Fibroblast of the aortic adventitia (primary cell): ENCODE measurements around the gene MYH11. TPM values are rescaled to one million over a fixed set of nuclear protein-coding genes. Genes with fewer than 3 reads are reported as not detected.
"Not testable (repeated sequence)": the region's sequence is repeated elsewhere in the genome, so short reads cannot be mapped to it uniquely, and the experiment has no call there.

ENCODE experiments used
- DNase-seq: peaks from one replicate; pipeline ENCODE4 v3.0.0-alpha.2; 2010; ENCODE audit warnings: low read depth
- H3K4me3 ChIP-seq: 2 replicates; pipeline ENCODE4 v1.5.1; 2011; ENCODE audit warnings: low read depth, mild to moderate bottlenecking, control low read depth, low read length, moderate library complexity
- total RNA-seq: library from RNA; depleted of rRNA; stranded (reverse); fragments of >200 nt; gene quantifications from 2 replicates; pipeline ENCODE4 v1.2.3, GENCODE V29; 2012; ENCODE audit warnings: low replicate concordance
- TF ChIP-seq, protein P1 (sequence below): IDR thresholded peaks from 2 replicates; pipeline ENCODE4 v1.5.1; 2011; ENCODE audit warnings: mild to moderate bottlenecking, low read length, control low read depth, inconsistent platforms; ENCODE audit not compliant: insufficient read depth

MYH11 gene
- total RNA-seq, 1 donor: not detected

DNA sequence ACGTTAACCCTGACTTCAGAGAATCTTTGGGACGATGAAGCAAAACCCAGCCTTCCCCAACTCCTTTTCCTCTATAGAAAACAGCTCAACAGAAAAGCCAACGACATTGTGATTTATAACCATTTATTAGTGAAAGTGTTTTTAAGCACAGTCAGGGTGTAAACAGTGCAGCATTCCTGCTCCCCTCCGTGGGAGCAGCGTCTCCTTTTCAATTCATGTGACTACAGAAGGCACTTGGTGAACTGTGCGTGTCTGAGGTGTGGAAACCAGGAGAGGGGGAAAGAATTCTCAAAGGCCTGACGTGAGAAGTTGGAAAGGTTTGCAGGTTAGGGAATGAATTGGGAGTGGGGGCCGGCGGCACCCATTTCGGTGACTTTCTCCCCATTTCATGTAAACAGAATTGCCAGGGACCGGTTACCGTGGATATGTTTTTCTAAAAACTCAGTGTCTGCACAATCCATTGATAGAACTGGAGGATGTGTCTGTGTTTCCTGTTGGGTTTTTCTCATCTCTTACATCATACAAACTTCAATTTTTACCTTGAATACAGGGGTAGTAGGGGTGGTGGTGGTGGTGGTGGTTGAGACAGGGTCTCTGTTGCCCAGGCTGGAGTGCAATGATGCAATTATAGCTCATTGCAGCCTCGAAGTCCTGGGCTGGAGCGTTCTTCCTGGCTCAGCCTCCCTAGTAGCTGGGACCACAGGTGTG lies 153.6 kb downstream of the MYH11 start:
- TF ChIP-seq, protein P1, sequence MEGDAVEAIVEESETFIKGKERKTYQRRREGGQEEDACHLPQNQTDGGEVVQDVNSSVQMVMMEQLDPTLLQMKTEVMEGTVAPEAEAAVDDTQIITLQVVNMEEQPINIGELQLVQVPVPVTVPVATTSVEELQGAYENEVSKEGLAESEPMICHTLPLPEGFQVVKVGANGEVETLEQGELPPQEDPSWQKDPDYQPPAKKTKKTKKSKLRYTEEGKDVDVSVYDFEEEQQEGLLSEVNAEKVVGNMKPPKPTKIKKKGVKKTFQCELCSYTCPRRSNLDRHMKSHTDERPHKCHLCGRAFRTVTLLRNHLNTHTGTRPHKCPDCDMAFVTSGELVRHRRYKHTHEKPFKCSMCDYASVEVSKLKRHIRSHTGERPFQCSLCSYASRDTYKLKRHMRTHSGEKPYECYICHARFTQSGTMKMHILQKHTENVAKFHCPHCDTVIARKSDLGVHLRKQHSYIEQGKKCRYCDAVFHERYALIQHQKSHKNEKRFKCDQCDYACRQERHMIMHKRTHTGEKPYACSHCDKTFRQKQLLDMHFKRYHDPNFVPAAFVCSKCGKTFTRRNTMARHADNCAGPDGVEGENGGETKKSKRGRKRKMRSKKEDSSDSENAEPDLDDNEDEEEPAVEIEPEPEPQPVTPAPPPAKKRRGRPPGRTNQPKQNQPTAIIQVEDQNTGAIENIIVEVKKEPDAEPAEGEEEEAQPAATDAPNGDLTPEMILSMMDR: no peak
- no peak overlapping the region for H3K4me3 ChIP-seq
- DNase-seq: no peak

DNA sequence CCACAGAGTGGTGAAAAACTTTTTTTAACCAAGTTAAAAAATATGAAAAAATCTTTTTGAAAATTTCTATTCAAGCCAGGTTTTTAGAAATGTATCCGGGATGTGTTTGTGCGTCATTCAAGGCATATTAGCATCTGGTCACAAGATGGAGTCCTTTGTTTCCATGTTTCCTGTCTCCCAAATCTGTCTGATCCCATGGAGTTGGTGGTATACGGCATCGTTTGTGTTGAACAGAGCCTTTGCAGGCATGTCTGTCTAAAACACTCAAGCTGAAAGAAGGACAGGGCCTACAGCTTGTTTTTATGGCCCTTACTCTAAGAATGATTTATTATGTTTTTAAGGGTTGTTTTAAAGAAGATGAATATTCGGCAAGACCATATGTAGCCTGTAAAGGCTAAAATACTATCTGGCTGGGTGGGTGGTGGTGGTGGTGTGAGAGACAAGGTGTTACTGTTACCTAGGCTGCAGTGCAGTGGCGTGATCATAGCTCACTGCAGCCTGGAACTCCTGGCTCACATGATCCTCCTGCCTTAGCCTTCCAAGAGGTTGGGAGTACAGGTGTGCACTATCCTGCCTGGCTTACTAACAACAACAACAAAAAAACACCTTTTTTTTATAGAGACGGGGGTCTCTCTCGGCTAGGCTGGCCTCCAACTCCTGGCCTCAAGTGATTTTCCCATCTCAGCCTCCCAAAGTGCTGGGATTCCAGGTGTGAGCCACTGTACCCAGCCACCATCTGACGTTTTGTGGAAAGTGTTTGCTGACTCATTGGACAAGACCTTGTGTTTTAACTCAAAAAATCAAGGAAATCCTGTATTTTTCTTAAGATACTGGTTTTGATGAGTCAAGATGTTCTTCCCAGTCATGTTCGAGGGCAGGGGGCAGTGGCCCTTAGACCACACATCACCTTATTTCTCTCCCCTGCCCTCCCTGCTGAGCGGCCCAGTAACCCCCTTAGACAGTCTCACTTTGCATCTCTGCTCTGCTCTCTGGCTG lies 154.6 kb downstream of the MYH11 start:
- H3K4me3 ChIP-seq: no peak overlapping the region
- no peak for DNase-seq
- TF ChIP-seq, protein P1: no peak

DNA sequence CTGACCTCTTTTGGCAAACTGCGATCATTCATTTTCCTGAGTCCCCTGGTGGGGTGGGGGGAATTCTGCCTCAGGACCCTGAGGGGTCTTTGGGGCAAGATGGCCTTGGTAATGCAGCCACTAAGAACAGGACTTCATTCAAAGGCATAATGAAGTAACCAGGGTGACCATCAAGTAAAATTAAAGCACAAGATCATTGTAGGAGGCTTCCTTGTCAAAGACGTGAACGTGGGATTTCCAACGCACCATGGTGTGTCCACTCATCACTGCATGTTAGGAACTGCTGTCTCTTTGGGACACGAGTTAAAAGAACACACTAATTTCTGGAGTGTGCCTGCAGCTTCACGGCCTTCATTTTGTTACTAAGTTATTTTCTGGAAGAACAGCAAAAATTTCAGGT lies 155.5 kb downstream of the MYH11 start:
- no peak overlapping the region for H3K4me3 ChIP-seq

DNA sequence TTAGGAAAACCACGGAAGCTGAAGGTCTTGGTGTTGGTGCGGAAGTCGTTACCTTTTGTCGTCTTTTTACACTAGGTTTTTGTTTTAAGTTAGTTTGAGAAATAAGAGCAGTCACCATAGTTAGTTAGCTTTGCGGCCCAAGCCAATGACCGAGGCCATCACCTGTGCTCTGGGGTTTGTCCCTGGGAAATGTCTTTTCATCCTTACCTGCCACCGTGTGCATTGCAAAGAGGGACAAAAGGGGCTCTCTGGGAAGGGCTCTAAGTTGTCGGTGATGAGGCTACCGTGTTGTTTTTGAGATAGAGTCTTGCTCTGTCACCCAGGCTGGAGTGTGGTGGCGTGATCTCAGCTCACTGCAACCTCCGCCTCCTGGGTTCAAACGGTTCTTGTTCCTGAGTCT lies 157.0 kb downstream of the MYH11 start:
- DNase-seq: no peak
- H3K4me3 ChIP-seq: no peak overlapping the region
- TF ChIP-seq, protein P1: no peak

More for the DNA sequence above, 155.5 kb downstream of the MYH11 start:
- no peak for DNase-seq
- TF ChIP-seq, protein P1: no peak

DNA sequence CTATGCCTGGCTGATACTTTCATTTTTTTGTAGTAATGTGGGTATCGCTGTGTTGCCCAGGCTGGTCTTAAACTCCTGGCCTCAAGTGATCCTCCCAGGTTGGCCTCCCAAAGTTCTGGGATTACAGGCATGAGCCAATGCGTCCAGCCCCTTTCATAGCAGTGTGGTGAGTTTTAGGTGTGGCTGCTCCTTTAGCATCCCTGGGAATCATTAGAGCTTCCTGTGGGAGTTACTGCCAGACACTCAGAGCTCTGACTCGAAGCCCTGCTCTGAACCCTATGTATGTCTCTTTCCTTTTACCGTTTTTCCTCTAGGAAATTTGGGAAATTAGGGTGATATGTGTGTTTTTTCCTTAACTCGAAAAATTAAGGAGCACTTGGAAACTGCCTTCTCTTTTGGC lies 162.3 kb downstream of the MYH11 start:
- TF ChIP-seq, protein P1: no peak
- no peak for DNase-seq
- no peak overlapping the region for H3K4me3 ChIP-seq

DNA sequence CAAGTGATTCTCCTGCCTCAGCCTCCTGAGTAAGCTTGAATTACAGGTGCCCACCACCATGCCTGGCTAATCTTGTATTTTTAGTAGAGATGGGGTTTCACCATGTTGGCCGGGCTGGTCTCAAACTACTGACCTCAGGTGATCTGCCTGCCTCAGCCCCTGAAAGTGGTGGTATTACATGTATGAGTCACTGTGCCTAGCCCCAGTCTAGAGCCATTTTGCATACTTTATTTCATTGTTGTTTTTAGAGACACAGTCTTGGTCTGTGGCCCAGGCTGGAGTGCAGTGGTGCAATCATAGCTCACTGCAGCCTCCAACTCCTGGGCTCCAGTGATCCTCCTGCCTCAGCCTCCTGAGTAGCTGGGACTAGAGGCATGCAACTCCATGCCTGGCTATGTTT lies 164.3 kb downstream of the MYH11 start:
- not testable (repeated sequence) for H3K4me3 ChIP-seq, DNase-seq

DNA sequence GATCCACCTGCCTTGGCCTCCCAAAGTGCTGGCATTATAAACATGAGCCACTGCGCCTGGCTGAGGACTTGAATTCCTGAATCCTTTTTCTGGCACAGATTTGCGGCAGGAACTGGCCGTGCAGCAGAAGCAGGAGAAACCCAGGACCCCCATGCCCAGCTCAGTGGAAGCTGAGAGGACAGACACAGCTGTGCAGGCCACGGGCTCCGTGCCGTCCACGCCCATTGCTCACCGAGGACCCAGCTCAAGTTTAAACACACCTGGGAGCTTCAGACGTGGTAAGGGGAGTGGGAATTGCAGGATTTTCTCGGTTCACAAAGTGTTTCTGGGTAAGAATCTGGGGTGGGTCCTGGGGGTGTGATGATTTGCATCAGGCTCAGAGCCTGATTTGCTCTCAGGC lies 165.8 kb downstream of the MYH11 start:
- TF ChIP-seq, protein P1: no peak
- no peak overlapping the region for H3K4me3 ChIP-seq
- DNase-seq: no peak
